H1 (cell line): ENCODE data around the gene RELL1. TPM values are rescaled to one million over a fixed set of nuclear protein-coding genes. Genes with fewer than 3 reads are reported as not detected.

Experiments
- BACH1 ChIP-seq: IDR thresholded peaks from 2 replicates; pipeline ENCODE4 v1.6.1; 2012; ENCODE audit warnings: low read length, improper control_type of control experiment
- CHD7 ChIP-seq: fragments of 300-600 bp; sonication (generic); IDR thresholded peaks from 2 replicates; pipeline ENCODE4 v1.7.1; 2012; ENCODE audit warnings: low read length, moderate library complexity, mild to moderate bottlenecking, inconsistent platforms; ENCODE audit not compliant: insufficient replicate concordance
- HDAC2 ChIP-seq, 2 experiments: fragments of 300-600 bp in 1 of 2; sonication (generic) in 1 of 2; IDR thresholded peaks; 2 replicates each; pipeline ENCODE4 v1.6.1; 2011 to 2012; ENCODE audit warnings: low read depth in 2 of 2, low read length in 2 of 2, mild to moderate bottlenecking in 2 of 2, moderate library complexity in 2 of 2, borderline replicate concordance in 1 of 2, inconsistent platforms in 1 of 2
- JUND ChIP-seq: IDR thresholded peaks from 2 replicates; pipeline ENCODE4 v1.6.1; 2011; ENCODE audit warnings: mild to moderate bottlenecking, improper control_type of control experiment, low read length
- POLR2A ChIP-seq, 2 experiments: IDR thresholded peaks; 1 replicate in 1 of 2; 2 replicates in 1 of 2; pipeline ENCODE4 v1.6.1; 2011; ENCODE audit warnings: low read depth in 2 of 2, low read length in 2 of 2, mild to moderate bottlenecking in 2 of 2; ENCODE audit errors: control extremely low read depth in 1 of 2
- POU5F1 ChIP-seq: IDR thresholded peaks from 2 replicates; pipeline ENCODE4 v1.6.1; 2011; ENCODE audit warnings: low read depth, mild to moderate bottlenecking, low read length, moderate library complexity
- SIN3A ChIP-seq, 2 experiments: IDR thresholded peaks in 1 of 2; conservative IDR thresholded peaks in 1 of 2; 2 replicates each; pipeline ENCODE4 v1.6.1; 2011 to 2012; ENCODE audit warnings: low read length in 2 of 2, improper control_type of control experiment in 1 of 2, low read depth in 1 of 2, mild to moderate bottlenecking in 1 of 2
- TEAD4 ChIP-seq: IDR thresholded peaks from 2 replicates; pipeline ENCODE4 v1.6.1; 2012; ENCODE audit warnings: low read depth, low read length, inconsistent platforms, mixed read lengths
- polyA plus RNA-seq, 7 experiments: library from polyadenylated mRNA; depleted of rRNA in 3 of 7; stranded (reverse) in 5 of 7; unstranded in 2 of 7; fragments of >200 nt in 5 of 7; fragments of 200-250 nt in 2 of 7; gene quantifications; 1 replicate in 5 of 7; 2 replicates in 1 of 7; 4 replicates in 1 of 7; pipeline versions ENCODE4 v1.2.1 to v1.2.3, GENCODE V29; 2011 to 2013; ENCODE audit warnings: missing spikeins in 2 of 7, mixed read lengths in 2 of 7
- total RNA-seq: library from RNA; stranded (reverse); fragmentation: NEBNext Ultra II Directional; extraction: Animal tissue kit (Norgen Biotek cat#: 25700); gene quantifications from 2 replicates; pipeline ENCODE4 v1.2.1, GENCODE V29; 2021
- TF ChIP-seq, protein P1 (sequence below), 3 experiments: IDR thresholded peaks; 1 replicate in 2 of 3; 2 replicates in 1 of 3; pipeline versions ENCODE4 v1.5.1 to v1.6.1; 2011; ENCODE audit warnings: low read length in 3 of 3, mild to moderate bottlenecking in 3 of 3, inconsistent platforms in 2 of 3, low read depth in 1 of 3, moderate library complexity in 1 of 3; ENCODE audit not compliant: insufficient read depth in 1 of 3; ENCODE audit errors: control extremely low read depth in 1 of 3

The RELL1 gene
- total and polyA plus RNA-seq, 2 of the 8 experiments (the other 6 are each of a cell fraction or from before 2014, with no cell fraction given) = 2.1 to 14.1 TPM

- TF ChIP-seq CHD7 = no peak
- TF ChIP-seq TEAD4 = no peak
- TF ChIP-seq POLR2A (IDR thresholded peaks at IDR 0.05; ENCODE audit: control extremely low read depth in 1 of 2, low read depth in 2 of 2, low read length in 2 of 2) = no peak
- TF ChIP-seq BACH1 = no peak
- TF ChIP-seq, protein P1, sequence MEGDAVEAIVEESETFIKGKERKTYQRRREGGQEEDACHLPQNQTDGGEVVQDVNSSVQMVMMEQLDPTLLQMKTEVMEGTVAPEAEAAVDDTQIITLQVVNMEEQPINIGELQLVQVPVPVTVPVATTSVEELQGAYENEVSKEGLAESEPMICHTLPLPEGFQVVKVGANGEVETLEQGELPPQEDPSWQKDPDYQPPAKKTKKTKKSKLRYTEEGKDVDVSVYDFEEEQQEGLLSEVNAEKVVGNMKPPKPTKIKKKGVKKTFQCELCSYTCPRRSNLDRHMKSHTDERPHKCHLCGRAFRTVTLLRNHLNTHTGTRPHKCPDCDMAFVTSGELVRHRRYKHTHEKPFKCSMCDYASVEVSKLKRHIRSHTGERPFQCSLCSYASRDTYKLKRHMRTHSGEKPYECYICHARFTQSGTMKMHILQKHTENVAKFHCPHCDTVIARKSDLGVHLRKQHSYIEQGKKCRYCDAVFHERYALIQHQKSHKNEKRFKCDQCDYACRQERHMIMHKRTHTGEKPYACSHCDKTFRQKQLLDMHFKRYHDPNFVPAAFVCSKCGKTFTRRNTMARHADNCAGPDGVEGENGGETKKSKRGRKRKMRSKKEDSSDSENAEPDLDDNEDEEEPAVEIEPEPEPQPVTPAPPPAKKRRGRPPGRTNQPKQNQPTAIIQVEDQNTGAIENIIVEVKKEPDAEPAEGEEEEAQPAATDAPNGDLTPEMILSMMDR (IDR thresholded peaks at IDR 0.05; ENCODE audit: control extremely low read depth in 1 of 3, insufficient read depth in 1 of 3, low read depth in 1 of 3, low read length in 3 of 3) = no peak
- no peak for TF ChIP-seq JUND
- TF ChIP-seq POU5F1 = no peak
- TF ChIP-seq SIN3A (conservative IDR thresholded peaks at IDR 0.05 in 1 of 2, IDR thresholded peaks at IDR 0.05 in 1 of 2; ENCODE audit: low read depth in 1 of 2, low read length in 2 of 2) = no peak
- no peak for TF ChIP-seq HDAC2 (IDR thresholded peaks at IDR 0.05; ENCODE audit: borderline replicate concordance in 1 of 2, low read depth in 2 of 2, low read length in 2 of 2)
Observed at GRCh38 chr4:37706032-37706431, 19.9 kb upstream of the RELL1 start (continued).
